Subcutaneous adipose tissue (tissue), 4 donors: ENCODE measurements around the gene STAT6. TPM values are rescaled to one million over a fixed set of nuclear protein-coding genes. Genes with fewer than 3 reads are reported as not detected.

ENCODE experiments used
- CTCF ChIP-seq: fragments of 450-650 bp; IDR thresholded peaks from one replicate; pipeline ENCODE4 v1.5.1; 2016; ENCODE audit warnings: low read depth, mild to moderate bottlenecking, control low read depth, antibody characterized with exemption, moderate library complexity
- total RNA-seq, 4 donors: library from RNA; depleted of rRNA; stranded (reverse); fragments of >200 nt; gene quantifications; one replicate each; pipeline ENCODE4 v1.1.0, GENCODE V29; 2016

Gene STAT6
- total RNA-seq, 4 donors from 2014 or later = 87.2 to 154 (median 131) TPM

DNA sequence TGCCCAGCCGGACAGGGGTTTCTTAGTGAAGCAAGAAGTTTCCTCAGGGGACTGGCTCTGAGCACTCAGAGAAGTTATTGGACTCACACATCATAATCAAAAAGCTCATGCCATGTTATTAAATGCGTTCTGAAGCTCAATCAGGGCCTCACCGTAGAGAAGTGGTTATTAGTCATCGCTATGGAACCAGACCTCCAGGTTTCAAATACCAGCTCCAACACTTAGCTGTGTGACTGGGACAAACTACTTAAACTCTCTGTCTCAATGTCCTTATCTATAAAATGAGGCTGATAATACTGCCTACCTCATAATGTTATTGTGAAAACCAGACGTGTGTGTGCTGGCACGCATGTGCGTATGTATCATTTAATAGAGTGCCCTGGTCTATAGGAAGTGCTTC lies 7.3 kb downstream of the STAT6 start:
- TF ChIP-seq CTCF = no peak

GRCh38 chr12:57101892-57102695 lies 9.1 kb downstream of the STAT6 start:
- TF ChIP-seq CTCF = no peak

- TF ChIP-seq CTCF = no peak
Observed at GRCh38 chr12:57099766-57100165, 11.4 kb downstream of the STAT6 start.

DNA sequence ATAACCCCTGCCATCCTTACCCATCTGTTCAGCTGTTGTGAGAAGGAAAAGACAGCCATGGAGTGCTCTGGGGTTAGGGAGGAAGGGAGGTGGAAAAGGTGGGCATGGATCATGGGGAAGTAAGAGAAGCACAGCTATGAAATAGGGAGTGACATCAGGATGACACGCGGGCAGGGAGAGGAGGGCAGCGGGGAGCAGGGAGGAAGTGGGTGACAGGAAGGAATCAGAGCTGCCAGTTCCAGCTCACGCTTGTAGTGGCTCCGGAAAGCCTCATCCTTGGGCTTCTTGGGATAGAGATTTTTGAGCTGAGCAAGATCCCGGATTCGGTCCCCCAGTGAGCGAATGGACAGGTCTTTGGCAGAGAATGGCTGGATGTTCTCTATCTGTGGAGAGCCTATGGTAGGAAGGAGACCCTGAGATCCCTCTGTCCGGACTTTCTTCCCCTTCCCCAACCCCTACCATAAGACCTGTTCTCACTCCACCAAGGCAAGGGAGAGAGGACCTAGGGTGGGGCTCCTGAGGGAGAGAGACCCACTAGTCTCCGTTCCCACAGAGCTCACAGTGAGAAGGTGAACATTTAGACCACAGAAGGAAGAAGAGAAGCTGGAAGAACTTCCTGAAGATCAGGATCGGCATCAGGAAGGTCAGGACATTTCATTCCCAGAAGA lies 12.0 kb downstream of the STAT6 start:
- TF ChIP-seq CTCF = no peak

DNA sequence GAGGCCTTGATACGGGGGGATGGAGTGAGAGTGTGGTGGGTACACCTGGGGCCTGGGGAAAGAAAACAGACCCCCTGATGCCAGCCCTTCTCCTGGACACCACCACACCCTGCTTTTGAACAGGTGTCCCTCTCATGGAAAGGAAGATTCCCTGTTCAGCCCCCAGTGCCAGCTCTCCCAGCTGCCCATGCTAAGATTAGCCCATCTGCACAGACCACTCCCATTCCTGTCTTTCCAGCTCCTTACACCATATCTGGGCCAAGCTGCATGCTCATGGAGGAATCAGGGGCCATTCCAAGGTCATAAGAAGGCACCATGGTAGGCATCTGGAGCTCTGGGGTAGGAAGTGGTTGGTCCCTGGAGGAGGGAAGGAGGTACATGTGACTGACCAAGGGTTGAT lies 12.6 kb downstream of the STAT6 start:
- no peak for TF ChIP-seq CTCF

DNA sequence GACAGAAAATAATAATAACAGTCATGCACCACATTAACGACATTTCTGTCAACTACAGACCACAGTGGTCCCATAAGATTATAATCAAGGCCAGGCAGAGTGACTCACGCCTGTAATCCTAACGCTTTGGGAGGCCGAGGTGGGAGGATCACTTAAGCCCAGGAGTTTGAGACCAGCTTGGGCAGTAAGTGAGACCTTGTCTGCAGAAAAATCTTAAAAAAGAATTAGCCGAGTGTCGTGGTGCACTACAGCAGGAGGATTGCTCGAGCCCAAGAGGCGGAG lies 13.7 kb downstream of the STAT6 start:
- no peak for TF ChIP-seq CTCF

- TF ChIP-seq CTCF = no peak
Observed at GRCh38 chr12:57096748-57097553, 14.2 kb downstream of the STAT6 start.
